HG03159 (cell line): ENCODE results near the gene SNX24.
A peak's percentile ranks its signal among the peaks of the same experiment; 100 is the strongest.

Source experiments
- ATAC-seq: cut with Tn5 transposase; IDR thresholded peaks from one replicate; pipeline ENCODE4 v1.9.1; 2021; ENCODE audit warnings: mild to moderate bottlenecking, moderate library complexity; ENCODE audit not compliant: unreplicated experiment

The SNX24 gene

DNA sequence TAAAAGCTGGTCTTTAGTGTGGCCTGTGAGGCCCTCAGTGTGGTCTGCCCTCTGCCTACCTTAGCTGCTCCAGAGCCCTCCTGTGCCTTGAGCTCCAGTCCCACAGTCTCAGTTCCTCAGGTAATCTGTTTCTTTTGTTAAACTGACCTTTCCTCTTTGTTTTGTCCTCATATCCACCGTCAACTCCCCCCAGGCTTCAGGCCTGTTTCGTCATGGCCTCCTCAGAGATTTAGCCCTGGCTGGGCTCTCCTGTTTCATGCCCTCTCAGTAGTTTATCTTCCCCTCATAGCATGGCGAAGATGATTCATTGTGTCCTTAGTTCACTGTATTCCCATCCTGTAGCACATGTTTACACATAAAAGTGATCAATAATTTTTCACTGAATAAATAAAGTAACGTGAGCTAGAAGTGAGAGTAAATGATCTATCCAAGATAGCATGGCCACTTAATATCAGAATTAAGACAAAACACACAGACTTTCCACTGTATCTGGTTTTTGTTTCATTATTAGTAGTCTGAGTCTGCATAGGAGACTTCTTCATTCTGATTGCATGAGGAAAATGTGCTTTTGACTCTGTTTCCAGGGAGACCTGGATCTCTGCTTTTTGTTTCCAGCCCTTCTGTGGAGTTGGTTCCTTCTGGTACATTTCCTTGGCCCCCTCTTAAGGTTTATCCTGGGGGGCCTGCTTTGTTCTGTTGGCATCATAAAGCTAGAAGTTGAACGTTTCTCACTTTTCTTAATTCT lies 70.5 kb downstream of the SNX24 start:
- ATAC-seq = peak; percentile 96

- ATAC-seq = no peak
Measured at GRCh38 chr5:122916490-122916889, 71.1 kb downstream of the SNX24 start.

- no peak for ATAC-seq
Measured at GRCh38 chr5:122919969-122920368, 74.6 kb downstream of the SNX24 start.

DNA sequence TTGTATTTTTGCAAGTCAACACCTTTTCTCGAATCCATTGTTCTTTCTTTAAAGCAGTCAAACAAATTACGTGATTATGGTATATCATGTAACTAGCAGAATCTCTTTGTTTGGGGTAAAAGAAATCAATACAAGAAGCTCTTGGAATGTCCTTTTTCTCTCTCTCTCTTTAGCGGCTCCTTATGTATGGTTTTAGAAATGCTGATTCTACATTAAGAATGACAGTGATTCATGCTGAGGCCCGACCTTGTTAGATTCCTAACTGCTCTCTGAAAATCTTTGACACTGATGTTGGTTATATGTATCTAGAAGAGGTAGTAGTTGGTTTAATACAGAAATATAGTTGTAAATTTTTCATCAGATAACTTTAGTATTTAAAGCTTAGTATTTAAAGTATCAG lies 76.4 kb downstream of the SNX24 start:
- ATAC-seq = no peak

- ATAC-seq = no peak
Measured at GRCh38 chr5:122924203-122924602, 78.8 kb downstream of the SNX24 start.

- ATAC-seq = no peak
Measured at GRCh38 chr5:122924719-122925395, 79.4 kb downstream of the SNX24 start.

- no peak for ATAC-seq
Measured at GRCh38 chr5:122929001-122929400, 83.6 kb downstream of the SNX24 start.

- no peak for ATAC-seq
Measured at GRCh38 chr5:122929980-122930379, 84.6 kb downstream of the SNX24 start.

DNA sequence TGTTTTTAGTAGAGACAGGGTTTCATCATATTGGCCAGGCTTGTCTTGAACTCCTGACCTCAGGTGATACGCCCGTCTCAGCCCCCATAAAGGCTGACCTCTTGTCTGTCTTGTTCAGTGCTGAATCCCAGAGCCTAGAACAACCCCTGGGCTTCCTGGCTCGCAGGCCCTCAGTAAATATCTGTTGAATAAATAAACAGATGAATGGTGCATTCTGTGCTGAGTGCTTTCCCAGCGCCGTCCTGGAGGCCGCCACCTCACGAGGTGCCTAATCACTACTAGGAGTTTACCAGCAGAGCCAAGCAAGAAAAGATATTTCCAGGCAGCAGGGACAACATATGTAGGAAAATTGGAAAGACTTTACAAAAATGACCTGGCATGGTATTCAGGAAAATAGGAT lies 88.5 kb downstream of the SNX24 start:
- no peak for ATAC-seq

- no peak for ATAC-seq
Measured at GRCh38 chr5:122936088-122936487, 90.7 kb downstream of the SNX24 start.

- no peak for ATAC-seq
Measured at GRCh38 chr5:122937914-122938313, 92.5 kb downstream of the SNX24 start.

- ATAC-seq = no peak
Measured at GRCh38 chr5:122940890-122941289, 95.5 kb downstream of the SNX24 start.

- no peak for ATAC-seq
Measured at GRCh38 chr5:122941737-122942136, 96.3 kb downstream of the SNX24 start.

GRCh38 chr5:122942164-122942914 lies 96.9 kb downstream of the SNX24 start:
- ATAC-seq = no peak

DNA sequence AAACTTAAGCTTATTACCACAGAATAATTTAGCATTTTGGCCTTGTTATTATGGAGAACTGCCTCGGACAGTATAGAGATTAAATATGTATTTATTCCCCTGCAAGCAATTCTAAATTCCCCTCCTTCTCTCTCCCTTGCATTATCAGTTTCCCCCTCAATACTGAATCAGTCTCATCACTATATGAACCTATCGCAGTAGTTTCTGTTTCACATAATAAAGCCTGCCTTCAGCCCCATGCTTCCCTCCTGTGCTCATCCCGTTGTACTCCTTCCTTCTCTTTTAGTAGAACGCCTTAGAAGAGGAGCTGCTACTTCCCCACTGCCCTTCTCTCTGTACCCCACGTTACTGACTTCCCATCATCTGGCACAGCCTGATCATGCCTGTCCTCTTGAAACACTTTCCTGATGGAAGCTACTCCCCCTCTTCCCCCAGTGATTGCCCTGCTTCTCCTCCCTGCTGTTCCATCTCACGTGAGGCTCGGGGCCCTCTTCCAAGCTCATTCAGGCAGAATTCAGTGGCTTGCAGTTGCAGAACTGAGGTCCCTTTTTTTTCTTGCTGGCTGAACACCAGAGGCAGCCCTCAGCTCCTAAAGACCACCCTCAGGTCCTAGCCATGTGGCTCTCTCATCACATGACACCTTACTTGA lies 97.8 kb downstream of the SNX24 start:
- ATAC-seq = no peak

- no peak for ATAC-seq
Measured at GRCh38 chr5:122944051-122944450, 98.6 kb downstream of the SNX24 start.

DNA sequence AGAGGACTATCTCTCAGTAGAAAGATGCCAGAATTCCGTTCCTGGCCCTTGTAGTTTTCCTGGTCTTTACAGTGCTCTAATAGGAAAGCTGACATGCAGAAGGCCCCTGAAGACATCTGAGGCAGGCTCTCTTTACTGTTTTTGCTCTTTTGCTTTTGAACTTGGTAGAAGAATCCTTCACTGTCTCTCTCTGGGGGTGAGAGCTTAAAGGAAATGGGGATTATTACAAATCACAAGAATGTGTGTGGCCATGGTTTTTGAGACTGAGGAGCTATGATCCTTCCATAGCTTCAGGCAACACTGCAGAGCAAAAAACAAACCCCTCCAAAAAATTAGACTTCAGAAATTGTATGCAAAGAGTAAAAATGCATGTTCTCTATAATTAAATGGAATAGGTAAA lies 102.0 kb downstream of the SNX24 start:
- no peak for ATAC-seq

DNA sequence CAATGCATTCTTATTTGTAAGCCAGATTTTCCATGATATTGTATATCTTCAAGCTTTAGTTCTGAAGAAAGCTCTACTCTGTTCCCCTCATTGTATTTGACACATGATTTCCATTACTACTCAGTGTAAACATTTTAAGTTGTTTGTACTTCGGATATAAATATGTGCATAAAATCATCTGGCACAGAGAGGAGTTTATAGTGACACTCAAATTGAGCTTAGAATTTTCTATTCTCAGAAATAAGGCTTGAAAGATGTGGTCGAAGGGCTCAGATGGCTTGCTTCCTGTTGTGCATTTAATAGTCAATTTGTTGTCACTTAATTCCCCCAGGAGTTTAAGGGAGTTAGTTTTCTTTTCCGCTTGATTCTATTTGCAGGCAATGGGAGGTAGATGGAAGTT lies 102.4 kb downstream of the SNX24 start:
- ATAC-seq = no peak

- ATAC-seq = no peak
Measured at GRCh38 chr5:122948319-122948718, 102.9 kb downstream of the SNX24 start.

DNA sequence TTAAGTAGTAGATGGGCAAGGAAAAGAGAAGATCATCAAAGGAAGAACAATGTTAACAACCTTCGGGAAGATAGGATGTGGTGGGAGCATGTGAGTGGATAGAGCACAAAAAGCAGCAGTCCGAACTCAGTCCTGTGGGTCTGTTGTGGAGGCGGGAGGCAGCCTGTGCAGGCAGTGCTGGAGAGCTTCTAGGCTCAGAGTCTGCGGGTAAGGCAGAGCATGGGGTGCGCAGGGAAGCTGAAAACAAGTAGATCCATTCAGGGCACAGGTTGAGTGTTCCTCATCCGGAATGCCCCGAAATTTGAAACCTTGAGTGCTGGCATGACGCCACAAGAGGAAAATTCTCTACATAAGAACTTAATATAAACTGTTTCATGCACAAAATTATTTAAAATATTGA lies 106.2 kb downstream of the SNX24 start:
- ATAC-seq = no peak

GRCh38 chr5:122954719-122955118 lies 109.3 kb downstream of the SNX24 start:
- ATAC-seq = no peak
